ENCODE measurements around the gene NYNRIN.
"Not testable (repeated sequence)": the region's sequence is repeated elsewhere in the genome, so short reads cannot be mapped to it uniquely, and the experiment has no call there.

NYNRIN gene

GRCh38 chr14:24369907-24370687 lies 28.7 kb upstream of the NYNRIN start:
- DNase-seq (ENCODE audit: low spot score) = no peak

GRCh38 chr14:24370748-24371147 lies 28.1 kb upstream of the NYNRIN start:
- no peak for DNase-seq (ENCODE audit: low spot score)

GRCh38 chr14:24371605-24372004 lies 27.2 kb upstream of the NYNRIN start:
- DNase-seq (ENCODE audit: low spot score) = not testable (repeated sequence)

DNA sequence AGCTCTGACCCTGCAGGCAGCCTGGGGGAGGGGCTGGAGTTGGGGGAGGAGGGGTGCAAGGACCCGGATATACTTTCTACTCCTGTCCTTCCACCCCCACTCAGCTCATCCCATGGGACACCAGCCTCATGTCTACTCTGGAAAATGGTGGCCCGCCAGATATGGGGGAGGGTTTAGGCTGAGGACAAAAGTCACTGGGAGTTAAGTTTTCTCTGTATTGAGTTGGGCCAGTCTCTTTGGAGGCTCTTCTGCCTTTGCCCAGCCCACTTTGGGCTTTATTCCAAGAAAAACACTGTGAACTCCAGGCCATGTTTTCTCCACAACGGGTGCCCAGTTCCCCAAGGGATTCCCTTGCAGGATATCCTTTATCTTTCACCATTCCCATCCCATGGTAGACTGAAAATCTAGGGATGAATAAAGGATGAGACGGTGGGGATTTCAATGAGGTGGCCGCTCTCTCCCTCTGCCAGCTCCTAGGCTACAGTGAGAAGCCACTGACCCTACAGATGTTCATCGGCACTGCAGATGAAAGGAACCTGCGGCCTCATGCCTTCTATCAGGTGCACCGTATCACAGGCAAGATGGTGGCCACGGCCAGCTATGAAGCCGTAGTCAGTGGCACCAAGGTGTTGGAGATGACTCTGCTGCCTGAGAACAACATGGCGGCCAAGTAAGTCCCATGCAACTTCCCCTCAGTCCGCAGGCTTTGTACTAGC lies 25.9 kb upstream of the NYNRIN start:
- DNase-seq (ENCODE audit: low spot score) = no peak

DNA sequence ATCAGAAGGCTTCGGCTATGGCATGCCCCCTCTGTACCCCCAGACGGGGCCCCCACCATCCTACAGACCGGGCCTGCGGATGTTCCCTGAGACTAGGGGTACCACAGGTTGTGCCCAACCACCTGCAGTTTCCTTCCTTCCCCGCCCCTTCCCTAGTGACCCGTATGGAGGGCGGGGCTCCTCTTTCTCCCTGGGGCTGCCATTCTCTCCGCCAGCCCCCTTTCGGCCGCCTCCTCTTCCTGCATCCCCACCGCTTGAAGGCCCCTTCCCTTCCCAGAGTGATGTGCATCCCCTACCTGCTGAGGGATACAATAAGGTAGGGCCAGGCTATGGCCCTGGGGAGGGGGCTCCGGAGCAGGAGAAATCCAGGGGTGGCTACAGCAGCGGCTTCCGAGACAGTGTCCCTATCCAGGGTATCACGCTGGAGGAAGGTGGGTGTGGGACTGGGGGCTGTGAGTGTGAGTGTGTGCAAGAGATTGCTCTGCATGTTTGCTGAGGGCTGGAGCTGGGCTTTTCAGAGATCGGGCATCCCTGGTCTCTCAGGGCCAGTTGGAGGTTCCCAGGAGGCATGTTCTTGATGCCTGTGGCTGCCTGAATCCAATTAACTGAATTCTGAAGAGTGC lies 22.2 kb upstream of the NYNRIN start:
- DNase-seq (ENCODE audit: low spot score) = no peak

DNA sequence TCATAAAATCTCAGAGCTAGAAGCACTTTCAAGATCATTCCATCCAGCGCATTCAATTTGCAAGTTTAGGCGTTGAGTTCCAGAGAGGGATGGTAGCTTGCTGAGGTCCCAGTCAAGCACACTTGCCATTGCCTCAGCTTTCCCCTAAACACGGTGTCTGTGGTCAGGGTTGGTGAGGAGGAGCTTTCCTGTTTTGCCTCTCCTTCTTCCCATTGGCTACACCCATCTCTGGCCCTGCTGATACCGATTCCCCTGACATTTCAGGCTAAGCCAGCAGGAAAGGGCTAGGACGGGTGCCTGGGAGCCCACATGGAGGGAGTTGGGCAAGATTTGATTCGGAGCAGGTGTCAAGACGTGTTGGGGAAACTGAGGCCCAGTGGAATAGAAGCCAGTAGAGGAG lies 21.7 kb upstream of the NYNRIN start:
- no peak for DNase-seq (ENCODE audit: low spot score)

DNA sequence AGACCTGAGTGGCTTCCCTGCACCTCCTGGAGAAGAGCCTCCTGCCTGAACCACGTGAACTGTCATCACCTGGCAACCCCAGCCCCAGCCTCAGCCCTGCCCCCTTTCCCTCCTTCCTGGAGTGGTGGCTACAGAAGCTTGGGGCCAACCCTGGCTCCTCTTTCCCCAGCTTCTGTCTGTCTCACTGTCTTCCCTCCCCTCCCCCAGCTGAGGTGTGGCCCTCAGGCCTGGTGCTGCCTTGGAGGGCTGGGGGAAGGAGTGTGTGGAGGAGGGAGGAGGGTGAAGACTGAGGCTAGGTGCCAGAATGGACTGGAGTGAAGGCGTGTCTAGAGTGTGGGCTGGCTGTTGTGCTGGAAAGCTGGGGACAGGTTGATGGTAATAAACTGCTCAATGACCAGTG lies 21.1 kb upstream of the NYNRIN start:
- no peak for DNase-seq (ENCODE audit: low spot score)

DNA sequence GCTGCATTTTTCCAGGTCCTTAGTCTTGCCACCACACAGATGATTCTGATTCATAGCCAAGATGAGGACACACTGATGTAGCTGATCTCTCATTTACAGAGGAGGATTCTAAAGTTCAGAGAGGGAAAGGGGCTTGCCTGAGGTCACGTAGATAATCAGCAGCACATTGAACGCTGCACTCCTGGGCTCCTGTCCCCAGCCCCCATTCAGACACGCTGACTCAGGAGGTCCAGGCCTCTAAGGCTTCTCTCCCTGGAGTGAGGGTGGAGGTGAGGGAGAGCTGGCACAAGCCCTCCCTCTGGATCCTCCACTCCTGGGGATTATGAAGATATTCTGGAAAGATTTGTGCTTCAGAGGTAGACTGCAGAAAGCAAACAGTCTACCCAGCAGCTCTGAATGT lies 20.5 kb upstream of the NYNRIN start:
- DNase-seq (ENCODE audit: low spot score) = no peak

- no peak for DNase-seq (ENCODE audit: low spot score)
Measured at GRCh38 chr14:24378981-24379906, 19.6 kb upstream of the NYNRIN start.

DNA sequence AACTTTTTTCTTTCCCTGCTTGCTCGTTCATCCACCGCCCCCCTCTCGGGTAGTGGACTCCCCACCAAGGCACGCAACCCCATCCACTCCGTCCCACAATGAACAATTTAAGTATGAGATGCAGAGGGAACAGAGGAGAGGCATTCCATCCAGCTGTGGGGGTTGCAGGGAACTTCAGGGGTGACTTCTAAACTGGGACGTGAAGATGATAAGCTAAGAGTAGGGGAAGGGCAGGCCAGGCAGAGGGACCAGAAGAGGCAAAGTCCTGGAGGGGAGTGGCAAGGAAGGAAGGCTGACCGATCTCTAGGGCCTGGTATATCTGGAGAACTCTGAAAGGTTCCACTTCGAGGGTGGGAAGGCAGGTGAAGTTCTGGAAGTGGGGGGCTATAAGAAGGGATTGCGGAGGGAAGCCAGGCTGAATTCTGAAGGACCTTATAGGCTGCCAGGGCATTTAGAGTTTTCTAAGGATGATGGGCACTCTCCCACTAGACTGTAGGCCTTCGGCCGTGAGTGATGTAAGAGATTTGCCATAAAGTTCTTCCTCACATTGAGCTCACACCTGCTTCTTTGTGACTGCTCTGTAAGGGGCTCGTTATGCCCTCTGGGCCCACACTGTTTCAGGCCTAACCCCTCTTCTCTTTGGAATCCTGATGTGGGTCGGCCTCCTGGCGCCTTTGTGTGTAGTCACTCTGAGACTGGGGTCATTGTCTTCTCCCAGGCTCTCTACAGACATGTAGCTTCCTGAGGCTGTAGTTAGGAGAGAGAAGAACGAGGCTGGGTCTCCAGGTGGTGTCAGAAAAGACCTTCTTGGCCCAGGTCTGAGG lies 18.7 kb upstream of the NYNRIN start:
- DNase-seq (ENCODE audit: low spot score) = no peak

DNA sequence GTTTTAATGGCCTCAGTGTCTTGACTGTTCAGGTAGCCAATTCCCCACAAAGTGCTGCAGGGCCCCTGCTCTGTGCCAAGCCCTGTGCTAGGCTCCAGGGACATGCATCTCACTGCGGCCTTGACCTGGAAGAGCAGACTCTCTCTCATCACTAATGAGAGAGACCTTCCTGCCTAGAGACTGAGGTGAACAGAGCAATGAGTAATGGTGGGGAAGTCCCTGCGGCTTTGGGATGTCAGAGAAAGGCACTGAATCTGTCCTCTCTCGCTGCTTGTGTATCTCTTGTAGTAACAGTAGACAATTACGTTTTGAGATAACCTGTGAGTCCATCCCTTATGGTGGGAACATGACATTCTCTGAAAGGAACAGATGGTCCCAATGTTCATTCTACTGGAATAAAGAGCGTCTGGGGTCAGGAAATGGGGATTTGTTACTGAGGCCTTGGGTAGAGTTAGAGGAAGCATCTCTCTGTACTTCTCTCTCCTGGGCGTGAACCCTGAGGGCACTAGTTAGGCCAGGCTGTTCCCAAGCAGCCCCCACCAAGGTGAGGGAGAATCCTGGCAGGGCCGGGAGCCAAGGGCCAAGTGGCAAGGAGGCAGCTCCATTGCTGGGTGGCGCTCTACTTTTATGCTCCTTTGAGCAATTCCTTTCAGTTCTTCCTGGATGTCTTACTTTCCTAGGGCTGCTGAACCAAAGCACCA lies 17.3 kb upstream of the NYNRIN start:
- no peak for DNase-seq (ENCODE audit: low spot score)

DNA sequence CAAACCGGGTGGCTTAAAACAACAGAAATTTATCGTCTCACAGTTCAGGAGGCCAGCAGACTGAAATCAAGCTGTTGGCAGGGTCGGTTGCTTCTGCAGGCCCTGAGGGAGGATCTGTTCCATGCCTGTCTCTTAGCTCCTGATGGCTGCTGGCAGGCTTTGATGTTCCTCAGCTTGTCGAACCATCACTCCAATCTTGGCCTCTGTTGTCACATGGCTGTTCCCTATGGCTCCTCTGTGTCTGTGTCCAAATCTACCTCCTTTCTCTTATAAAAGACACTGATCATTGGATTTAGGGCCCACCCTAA lies 16.8 kb upstream of the NYNRIN start:
- no peak for DNase-seq (ENCODE audit: low spot score)

DNA sequence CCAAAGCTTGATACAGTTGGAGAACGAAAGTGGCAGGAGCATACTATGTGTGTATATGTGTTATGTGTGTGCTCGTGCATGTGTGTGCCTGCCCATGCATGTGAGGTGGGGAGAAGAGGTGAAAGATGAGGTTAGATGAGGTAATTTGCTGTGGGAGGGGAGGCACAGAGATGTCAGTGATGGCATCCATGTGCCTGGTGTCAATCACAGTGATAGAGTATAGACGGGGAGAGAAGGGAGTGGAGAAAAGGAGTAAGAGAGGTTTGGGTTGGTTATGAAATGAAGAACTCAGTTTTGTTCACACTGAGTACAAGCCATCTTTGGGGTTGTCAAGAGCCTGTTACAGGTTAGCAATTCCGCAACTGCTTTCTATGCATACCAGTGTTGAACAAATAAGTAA lies 14.6 kb upstream of the NYNRIN start:
- no peak for DNase-seq (ENCODE audit: low spot score)

- no peak for DNase-seq (ENCODE audit: low spot score)
Measured at GRCh38 chr14:24385524-24385923, 13.3 kb upstream of the NYNRIN start.

DNA sequence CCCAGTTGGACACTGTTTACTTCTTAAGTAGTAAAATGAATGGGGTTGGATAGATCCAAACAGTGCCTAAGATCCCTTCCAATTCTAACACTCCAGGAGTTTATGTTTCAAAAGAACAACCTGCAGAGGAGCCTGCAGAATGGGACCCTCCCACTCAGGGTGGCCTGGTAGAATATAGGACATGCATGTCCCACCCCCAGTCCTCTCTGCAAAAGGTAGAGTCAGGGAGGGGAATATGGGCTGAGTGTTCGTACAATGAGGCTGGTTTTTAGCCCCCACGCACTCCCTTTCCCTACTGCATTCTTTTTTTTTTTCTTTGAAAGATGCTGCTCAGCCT lies 11.8 kb upstream of the NYNRIN start:
- no peak for DNase-seq (ENCODE audit: low spot score)

DNA sequence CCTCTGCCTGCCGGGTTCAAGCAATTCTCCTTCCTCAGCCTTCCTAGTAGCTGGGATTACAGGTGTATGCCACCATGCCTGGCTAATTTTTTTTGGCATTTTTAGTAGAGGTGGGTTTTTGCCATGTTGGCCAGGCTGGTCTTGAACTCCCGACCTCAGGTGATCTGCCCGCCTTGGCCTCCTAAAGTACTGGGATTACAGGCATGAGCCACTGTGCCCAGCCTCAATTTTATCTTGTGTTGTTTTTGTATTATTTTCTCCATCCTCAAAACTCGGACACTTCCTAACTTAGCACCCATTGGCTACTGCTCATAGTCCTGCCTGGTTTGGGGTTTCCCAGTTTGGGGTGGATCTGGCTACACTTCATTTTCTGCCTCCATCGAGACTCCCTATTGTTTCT lies 11.2 kb upstream of the NYNRIN start:
- not testable (repeated sequence) for DNase-seq (ENCODE audit: low spot score)

DNA sequence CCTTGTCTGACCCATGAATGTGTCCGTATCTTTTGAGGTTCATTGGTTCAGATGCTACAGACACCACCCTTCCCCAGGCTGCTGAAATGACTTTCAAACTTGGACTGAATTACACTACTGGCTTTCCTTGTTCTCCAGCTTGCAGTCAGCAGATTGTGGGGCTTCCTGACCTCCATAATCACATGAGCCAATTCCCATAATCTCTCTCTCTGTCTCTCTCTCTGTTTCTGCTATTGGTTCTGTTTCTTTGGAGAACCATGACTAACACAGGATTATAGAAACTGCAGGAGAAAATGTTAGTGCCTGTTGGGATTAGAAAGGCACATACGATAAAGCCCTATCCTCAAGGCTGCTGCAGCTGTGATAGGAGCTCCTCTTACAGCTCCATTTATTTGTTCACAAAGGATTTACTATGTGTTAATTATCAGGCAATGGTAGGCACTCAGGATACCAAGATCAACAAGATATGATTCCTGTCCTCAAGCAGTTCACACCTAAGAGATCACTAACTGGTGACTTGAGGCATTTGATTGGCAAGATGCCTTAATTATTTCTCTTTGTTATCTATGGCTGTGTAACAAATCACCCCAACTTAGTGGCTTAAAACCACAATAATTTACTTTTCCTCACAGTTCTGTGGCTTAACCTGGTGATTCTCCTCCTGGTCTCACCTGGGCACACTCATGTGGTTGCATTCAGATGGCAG lies 10.2 kb upstream of the NYNRIN start:
- no peak for DNase-seq (ENCODE audit: low spot score)

- no peak for DNase-seq (ENCODE audit: low spot score)
Measured at GRCh38 chr14:24389226-24389848, 9.5 kb upstream of the NYNRIN start.

DNA sequence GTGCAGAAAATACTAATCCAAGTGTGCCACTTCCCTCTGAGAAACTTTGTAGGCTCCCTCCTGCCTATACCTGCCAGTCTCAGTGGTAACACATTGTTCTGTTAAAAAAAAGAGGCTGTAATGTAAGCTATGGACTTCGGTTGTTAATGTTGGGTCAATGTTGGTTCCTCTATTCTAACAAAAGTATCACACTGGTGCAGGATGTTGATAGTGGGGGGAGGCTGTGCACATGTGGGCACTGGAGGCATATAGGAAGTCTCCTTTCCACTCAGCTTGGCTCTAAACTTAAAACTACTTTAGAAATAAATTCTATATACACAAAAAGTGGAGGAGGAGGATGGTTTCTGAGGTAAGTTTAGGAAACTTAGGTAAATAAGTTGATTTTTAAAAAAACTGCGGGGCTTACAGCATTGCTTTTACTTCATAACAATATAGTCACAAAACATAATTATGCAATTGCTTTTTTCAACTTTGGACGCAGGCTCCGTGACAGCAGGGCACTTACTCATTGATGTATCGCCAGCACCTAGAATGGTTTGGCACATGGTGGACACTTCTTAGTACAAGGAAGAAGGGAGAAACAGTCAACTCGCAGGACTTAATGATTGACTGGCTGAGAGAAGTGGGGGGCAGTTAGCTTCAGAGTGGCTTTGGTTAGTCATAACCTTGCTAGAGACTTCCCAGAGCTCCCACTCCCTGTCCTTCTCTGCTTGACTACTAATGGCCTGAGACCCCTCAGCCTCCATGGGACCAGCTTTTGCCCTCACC lies 7.9 kb upstream of the NYNRIN start:
- DNase-seq (ENCODE audit: low spot score) = no peak
